ENCODE results near the gene TBC1D30. TPM values are rescaled to one million over a fixed set of nuclear protein-coding genes. Genes with fewer than 3 reads are reported as not detected.
A peak's percentile ranks its signal among the peaks of the same experiment; 100 is the strongest.
"Not testable (repeated sequence)": the region's sequence is repeated elsewhere in the genome, so short reads cannot be mapped to it uniquely, and the experiment has no call there.

TBC1D30 gene, protein sequence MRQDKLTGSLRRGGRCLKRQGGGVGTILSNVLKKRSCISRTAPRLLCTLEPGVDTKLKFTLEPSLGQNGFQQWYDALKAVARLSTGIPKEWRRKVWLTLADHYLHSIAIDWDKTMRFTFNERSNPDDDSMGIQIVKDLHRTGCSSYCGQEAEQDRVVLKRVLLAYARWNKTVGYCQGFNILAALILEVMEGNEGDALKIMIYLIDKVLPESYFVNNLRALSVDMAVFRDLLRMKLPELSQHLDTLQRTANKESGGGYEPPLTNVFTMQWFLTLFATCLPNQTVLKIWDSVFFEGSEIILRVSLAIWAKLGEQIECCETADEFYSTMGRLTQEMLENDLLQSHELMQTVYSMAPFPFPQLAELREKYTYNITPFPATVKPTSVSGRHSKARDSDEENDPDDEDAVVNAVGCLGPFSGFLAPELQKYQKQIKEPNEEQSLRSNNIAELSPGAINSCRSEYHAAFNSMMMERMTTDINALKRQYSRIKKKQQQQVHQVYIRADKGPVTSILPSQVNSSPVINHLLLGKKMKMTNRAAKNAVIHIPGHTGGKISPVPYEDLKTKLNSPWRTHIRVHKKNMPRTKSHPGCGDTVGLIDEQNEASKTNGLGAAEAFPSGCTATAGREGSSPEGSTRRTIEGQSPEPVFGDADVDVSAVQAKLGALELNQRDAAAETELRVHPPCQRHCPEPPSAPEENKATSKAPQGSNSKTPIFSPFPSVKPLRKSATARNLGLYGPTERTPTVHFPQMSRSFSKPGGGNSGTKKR
- 1 to 10 TPM; 1.1 to 2.7 (median 1.3) TPM for total RNA-seq
- long read RNA-seq = 0 reads

DNA sequence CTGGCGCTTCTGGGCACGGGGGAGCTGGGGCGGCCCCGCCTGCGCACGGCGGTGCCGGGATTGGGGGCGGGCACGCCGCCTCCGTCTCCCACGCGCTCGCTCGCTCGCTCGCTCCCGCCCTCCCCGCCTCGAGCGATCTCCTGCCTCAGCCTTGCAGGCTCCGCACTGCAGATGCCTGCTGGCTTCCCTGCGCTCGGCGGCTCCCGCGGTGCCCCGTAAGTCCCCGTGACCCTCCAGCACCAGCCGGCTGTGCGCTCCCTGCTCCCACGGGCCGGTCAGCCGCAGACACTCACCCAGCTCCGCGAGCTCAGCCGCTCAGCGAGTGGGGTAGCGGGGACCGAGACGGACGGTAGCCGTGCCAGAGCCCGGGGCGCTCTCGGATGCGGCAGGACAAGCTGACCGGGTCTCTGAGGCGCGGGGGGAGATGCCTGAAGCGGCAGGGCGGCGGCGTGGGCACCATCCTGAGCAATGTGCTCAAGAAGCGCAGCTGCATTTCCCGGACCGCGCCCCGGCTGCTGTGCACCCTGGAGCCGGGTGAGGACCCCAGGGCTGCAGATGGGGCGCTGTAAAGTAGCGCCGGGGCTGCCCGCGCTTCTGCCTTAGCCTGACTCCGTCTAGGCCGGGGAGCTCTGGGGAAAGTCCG lies at the start of gene TBC1D30:
Gene TBC1D30 (plus strand): TSS at position 148 of the 643 bp plus-strand sequence. CDS start 233 bp downstream, at position 381.
- peak within 1 kb of the TSS; percentile 11 to 36 (median 15) for H3K4me3 ChIP-seq
- no peak within 1 kb of the TSS for H3K27ac ChIP-seq
- H3K9me3 ChIP-seq = no peaks in the 10 kb centered on the region
- no peaks in the 10 kb centered on the region for H3K36me3 ChIP-seq
- peaks cover 0 to 10% (median 0%) of the 10 kb centered on the region in 4 donors for H3K4me1 ChIP-seq
- intact Hi-C loops (cut with DNase I) = no loop called here
- peaks cover 0 to 7% of the 10 kb centered on the region in 2 donors for H3K27me3 ChIP-seq
- DNase-seq (peak in 2 of 3 donors; percentile 27 to 41), ATAC-seq (peak; percentile 44 to 69 (median 64))
- no peak for TF ChIP-seq POLR2A (IDR thresholded peaks at IDR 0.05)
- TF ChIP-seq, protein P1, sequence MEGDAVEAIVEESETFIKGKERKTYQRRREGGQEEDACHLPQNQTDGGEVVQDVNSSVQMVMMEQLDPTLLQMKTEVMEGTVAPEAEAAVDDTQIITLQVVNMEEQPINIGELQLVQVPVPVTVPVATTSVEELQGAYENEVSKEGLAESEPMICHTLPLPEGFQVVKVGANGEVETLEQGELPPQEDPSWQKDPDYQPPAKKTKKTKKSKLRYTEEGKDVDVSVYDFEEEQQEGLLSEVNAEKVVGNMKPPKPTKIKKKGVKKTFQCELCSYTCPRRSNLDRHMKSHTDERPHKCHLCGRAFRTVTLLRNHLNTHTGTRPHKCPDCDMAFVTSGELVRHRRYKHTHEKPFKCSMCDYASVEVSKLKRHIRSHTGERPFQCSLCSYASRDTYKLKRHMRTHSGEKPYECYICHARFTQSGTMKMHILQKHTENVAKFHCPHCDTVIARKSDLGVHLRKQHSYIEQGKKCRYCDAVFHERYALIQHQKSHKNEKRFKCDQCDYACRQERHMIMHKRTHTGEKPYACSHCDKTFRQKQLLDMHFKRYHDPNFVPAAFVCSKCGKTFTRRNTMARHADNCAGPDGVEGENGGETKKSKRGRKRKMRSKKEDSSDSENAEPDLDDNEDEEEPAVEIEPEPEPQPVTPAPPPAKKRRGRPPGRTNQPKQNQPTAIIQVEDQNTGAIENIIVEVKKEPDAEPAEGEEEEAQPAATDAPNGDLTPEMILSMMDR (IDR thresholded peaks at IDR 0.05) = no peak
- WGBS (ENCODE audit: insufficient coverage, low coverage, low lambda C conversion rate, missing lambda C conversion rate) = 10% methylated on average over 2 of the region's 69 CpGs

DNA sequence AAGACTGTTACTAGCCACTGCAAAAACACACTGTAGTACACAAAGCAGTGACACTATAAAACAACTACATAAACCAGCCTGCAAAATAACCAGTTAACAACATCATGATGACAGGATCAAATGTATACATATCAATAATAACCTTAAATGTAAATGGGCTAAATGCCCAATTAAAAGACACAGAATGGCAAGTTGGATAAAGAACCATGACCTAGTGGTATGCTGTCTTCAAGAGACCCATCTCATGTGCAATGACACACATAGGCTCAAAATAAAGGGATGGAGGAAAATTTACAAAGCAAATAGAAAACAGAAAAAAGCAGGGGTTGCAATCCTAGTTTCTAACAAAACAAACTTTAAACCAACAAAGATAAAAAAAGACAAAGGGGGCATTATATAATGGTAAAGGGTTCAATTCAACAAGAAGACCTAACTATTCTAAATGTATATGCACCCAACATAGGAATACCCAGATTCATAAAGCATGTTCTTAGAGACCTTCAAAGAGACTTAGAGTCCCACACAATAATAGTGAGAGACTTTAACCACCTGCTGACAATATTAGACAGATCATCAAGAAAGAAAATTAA lies 49.2 kb upstream of the TBC1D30 start:
- DNase-seq; H3K4me3 ChIP-seq; H3K4me1 ChIP-seq; H3K27me3 ChIP-seq; intact Hi-C loops (cut with DNase I); H3K36me3 ChIP-seq; H3K27ac ChIP-seq; ATAC-seq; H3K9me3 ChIP-seq: not testable (repeated sequence)

DNA sequence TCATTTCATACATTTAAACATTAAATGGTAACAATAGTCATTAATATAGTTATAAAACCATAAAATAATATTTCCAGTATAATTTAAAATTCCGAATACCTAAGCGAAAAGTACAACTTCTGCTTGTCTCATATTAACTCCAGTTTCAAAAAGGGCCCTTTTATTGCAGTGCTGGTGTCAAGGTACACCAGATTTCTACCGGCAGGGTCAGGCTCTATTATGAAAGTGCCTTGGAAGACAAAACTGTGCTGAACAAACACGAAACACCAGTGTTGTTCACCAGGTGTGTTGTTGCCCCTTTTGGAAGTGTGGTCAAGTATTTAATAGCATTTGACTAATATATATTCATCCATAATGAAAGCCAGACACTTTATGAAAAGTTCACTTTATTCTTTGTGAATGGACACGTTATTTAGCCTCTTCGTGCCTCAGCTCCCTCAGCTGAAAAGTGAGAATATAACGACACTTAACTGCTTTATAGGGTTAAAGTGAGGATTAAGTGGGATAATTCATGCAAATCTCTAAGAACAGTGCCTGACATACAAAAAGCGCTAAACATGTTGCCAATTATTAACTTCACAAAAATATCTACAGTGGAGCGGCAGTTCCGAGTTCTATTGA lies 45.0 kb upstream of the TBC1D30 start:
- no peak overlapping the region for H3K27ac ChIP-seq
- intact Hi-C loops (cut with DNase I) = no loop called here
- H3K9me3 ChIP-seq = no peaks in the 10 kb centered on the region
- ATAC-seq (no peak), DNase-seq (no peak)
- no peak overlapping the region for H3K4me3 ChIP-seq
- peaks cover 0 to 11% (median 0%) of the 10 kb centered on the region in 4 donors for H3K4me1 ChIP-seq
- H3K36me3 ChIP-seq = no peaks in the 10 kb centered on the region
- TF ChIP-seq, protein P1 (IDR thresholded peaks at IDR 0.05) = no peak
- TF ChIP-seq POLR2A (IDR thresholded peaks at IDR 0.05) = no peak
- H3K27me3 ChIP-seq = peaks cover 0 to 3% of the 10 kb centered on the region in 2 donors
- WGBS (ENCODE audit: insufficient coverage, low coverage, low lambda C conversion rate, missing lambda C conversion rate) = 73% methylated on average over 10 of the region's 10 CpGs

DNA sequence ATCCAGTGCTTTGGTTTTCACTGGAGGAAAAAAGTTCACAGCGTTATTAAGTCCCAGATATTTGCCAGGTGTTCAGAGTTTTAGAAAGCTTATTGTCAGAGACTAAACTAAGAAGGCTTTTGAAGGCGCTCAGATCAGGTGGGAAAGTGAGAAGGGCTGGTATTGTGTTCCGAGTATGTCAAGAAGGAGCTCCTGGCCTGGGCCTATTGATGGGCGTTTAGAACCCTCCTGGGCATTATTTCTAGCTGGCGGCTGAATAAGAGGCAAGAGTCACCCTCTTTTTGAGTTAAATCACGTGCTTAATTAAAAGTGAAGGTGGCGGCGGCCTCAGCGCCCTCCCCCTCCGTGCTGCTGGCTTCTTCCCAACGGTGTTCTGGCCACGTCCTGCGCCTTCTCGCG lies 44.3 kb upstream of the TBC1D30 start:
- H3K4me1 ChIP-seq = peaks cover 0 to 11% (median 0%) of the 10 kb centered on the region in 4 donors
- H3K27ac ChIP-seq = peak overlapping the region in 1 of 3 donors; percentile 21
- ATAC-seq (peak in 1 of 4 donors; percentile 39), DNase-seq (no peak)
- 16% methylated on average over 15 of the region's 15 CpGs for WGBS (ENCODE audit: insufficient coverage, low coverage, low lambda C conversion rate, missing lambda C conversion rate)
- intact Hi-C loops (cut with DNase I) = no loop called here
- H3K4me3 ChIP-seq = peak overlapping the region; percentile 54 to 63 (median 61)
- peaks cover 0 to 3% of the 10 kb centered on the region in 2 donors for H3K27me3 ChIP-seq
- H3K9me3 ChIP-seq = no peaks in the 10 kb centered on the region
- TF ChIP-seq, protein P1 (IDR thresholded peaks at IDR 0.05) = no peak
- no peak for TF ChIP-seq POLR2A (IDR thresholded peaks at IDR 0.05)
- H3K36me3 ChIP-seq = no peaks in the 10 kb centered on the region
